HG02588 (cell line): Measurements from ENCODE around the gene ZNF878.
A peak's percentile ranks its signal among the peaks of the same experiment; 100 is the strongest.
"Not testable (repeated sequence)": the region's sequence is repeated elsewhere in the genome, so short reads cannot be mapped to it uniquely, and the experiment has no call there.

Source experiments
- ATAC-seq: cut with Tn5 transposase; IDR thresholded peaks from one replicate; pipeline ENCODE4 v1.9.1; 2021; ENCODE audit warnings: mild to moderate bottlenecking, moderate library complexity; ENCODE audit not compliant: unreplicated experiment

The ZNF878 gene

DNA sequence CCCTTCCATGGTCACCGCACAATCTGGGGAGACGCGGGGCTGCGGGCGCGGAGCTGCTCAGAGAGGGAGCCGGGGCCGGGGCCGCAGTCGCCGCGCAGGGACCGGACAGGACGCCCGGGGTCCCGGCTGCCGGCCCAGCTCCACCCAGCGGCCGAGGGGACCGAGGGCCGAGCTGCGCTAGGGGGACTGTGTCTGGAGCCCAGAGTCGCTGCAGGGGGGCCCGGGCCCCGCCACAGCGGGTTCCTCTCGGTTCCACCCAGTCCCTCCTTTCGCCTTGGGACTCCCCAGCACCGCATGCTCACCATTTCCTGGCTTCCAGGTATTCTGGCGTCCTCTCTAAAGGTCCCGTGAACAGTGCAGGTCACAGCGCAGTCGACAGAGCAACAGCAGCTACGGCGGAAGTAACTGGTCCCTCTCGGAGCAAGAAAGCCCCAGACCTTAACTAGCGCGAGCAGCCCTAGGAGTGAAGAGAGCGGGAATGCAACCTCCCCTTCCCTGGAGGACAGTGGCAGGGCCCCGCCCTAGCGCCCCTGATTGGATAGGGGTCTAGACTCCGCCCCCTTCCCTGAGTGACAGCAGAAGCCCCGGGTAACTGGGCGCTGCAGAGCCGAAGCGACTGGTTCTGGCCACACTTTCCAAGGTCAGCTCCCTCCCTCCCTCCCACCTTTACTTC is at the start of gene ZNF878:
TSS of gene ZNF878 (minus strand) at position 465 of the 673 bp plus-strand sequence. CDS start at position 305, 160 bp downstream.
- ATAC-seq, result peak; percentile 81

DNA sequence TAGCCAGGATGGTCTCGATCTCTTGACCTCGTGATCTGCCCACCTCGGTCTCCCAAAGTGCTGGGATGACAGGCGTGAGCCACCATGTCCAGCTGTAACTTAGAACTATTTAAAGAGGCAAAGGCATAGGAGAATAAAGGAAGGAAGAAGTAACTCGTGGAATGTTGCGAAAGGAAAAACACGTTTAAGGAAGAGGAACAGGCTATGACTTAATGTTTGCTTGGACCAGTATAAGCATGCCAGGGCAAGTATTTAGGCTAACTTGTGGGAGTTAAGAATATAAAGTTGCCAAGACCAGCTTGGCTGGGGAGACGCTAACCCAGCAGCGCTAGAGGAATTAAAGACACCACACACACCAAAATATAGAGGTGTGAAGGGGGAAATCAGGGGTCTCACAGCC is 45.3 kb upstream of the ZNF878 start:
- ATAC-seq, result no peak

DNA sequence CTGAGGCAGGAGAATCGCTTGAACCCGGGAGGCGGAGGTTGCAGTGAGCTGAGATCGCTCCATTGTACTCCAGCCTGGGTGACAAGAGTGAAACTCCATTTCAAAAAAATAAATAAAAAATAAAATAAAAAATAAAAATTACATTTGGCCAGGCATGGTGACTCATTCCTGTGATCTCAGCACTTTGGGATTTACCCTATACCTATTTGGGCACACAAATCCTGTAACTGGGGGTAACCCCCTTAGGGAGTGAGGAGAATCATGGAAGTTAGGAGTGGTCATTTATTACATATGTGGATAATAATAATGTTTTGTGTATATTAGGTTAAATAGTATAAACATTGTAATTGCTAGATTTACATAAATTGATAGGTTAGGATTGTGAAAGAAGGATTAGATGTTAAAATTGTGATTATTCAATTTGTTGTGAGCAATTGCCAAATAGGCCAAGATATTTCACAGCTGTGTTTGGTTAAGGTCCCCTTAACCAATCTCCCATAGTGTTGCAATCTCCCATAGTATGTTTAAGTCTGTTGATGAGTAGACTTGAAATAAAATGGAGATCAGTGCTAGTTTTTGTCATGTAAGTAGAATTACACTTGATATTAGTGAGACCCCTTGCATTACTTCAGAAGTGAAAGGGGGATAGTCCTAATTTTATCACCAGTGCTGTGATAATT is 42.5 kb upstream of the ZNF878 start:
- no peak for ATAC-seq

DNA sequence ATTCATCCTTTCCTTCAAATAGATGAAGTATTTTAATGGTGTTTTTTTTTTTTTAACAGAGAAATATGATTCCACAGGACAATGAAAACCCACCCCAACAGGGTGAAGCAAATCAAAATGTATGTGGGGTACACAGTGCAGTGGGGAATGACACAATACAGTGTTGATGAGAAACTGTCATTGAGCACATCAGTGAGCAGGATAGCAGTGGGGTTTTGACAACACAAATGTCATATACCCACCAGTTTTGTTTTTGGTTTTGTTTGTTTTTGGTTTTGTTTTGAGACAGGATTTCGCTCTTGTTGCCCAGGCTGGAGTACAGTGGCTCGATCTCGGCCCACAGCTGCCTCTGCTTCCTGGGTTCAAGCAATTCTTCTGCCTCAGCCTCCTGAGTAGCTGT is 41.0 kb upstream of the ZNF878 start:
- no peak for ATAC-seq

DNA sequence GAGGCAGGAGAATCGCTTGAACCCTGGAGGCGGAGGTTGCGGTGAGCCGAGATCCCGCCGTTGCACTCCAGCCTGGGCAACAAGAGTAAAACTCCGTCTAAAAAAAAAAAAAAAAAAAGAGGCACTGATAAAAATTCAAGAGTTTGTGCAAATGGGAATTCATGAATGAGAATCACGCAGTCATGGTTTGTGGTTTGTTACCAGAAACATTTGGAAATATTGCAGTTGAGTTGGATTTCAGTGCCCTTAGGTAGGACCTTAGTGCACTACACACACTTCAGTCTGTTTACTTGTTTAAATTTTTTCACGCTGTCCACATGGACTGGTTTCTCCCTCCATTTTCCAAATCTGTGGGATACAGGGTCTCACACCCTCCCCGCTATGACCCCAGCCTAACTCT is 40.2 kb upstream of the ZNF878 start:
- ATAC-seq, result no peak

DNA sequence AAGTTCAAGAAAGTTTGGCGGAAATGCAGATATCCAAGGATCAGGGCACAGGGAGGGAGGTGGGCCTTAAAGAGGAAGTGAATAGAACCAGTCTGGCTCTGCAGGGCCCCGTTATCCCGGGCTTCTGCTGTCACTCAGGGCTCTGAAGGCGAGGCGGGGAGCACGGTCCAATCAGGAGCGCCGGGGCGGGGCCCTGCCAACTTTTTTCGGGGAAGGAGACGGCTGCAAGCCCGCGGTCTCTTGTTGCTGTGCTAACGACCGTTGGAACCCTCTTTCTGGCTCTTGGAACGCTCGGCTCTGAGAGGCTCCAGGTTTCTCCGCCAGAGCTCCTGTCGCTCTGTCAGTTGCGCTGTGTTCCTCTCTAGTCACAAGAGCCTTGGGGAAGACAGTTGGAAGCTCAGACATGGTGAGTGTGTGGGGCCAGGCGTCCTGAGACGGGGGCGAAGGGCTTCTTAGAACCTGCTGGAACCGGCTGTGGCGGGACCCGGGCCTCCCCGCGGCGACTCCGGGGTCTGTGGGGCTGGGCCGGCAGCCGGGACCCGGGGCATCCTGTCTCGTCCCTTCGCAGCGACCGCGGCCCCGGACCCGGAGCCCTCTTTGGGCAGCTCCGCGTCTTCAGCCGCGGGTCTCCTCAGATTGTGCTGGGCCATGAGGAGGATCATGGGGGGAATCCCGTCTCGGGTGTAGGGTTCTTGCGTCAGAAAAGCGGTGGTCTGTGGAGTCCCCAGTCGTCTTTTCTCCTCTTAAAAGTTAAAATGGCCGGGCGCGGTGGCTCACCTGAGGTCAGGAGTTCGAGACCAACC is 39.5 kb upstream of the ZNF878 start:
- ATAC-seq, result no peak

DNA sequence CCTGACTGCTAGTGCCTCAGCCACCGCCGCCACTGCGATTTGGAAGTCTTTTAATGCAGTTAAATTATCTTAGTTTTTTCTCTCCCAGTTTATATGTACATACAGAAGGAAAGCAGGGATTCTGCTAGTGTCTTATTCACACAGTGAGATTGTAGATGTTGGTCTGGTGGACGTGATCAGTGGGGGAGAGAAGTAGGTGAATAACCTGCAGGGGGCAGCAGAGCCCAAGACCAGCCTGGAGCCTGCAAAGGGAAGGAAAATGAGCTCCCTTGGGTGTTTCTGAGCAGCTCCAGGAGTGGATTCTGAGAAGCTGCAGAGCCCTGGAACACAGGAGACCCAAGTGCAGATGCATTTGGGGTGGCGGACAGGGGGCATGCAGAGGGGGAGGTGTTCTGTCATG is 38.0 kb upstream of the ZNF878 start:
- ATAC-seq, result no peak

DNA sequence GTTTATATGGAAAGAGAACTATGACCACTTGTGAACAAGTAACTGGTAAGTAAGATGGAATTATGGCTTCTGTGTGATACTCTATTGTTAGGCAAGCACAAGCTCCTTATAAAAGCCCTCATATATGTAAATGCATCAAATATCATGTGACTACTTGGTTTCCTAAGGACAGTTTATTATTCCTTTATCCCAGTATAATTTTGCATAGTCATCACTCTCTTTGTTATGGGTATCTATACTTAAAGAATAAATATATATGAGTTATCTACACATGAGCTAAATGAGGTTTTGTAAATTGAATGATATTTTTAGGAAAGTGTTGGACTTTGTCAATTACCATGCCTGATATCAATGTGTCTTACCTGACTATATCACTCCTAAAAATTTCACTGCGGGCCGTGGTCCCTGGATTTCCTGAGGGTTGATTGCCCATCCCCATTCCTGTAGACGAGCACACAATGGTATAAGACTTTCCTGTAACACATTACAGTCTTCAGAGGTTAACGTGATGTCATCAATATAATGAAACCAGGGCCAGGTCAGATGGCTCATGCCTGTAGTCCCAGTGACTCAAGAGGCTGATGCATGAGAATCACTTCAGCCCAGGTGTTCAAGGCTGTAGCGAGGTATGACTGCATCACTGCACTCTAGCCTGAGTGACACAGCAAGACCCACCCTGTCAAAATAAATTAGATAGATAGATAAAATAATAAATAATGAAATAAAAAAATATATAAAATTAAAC is 32.5 kb upstream of the ZNF878 start:
- no peak for ATAC-seq

DNA sequence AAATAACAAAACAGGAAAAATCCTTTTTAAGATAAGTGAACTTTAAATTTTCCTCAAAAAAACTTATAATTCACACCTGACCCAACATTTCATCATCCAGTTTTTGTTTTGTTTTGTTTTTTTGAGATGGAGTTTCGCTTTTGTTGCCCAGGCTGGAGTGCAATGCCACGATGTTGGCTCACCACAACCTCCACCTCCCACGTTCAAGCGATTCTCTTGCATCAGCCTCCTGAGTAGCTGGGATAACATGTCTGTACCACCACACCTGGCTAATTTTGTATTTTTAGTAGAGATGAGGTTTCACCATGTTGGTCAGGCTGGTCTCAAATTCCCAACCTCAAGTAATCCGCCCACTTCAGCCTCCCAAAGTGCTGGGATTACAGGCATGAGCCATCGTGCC is 30.6 kb upstream of the ZNF878 start:
- ATAC-seq, result not testable (repeated sequence)

DNA sequence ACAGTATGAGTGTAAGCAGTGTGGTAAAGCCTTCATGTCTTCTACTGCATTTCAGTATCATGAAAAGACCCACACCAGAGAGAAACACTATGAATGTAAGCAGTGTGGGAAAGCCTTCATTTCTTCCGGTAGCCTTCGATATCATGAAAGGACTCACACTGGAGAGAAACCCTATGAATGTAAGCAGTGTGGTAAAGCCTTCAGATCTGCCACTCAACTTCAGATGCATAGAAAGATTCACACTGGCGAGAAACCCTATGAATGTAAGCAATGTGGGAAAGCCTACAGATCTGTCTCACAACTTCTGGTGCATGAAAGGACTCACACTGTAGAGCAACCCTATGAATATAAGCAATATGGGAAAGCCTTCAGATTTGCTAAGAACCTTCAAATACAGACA is 24.6 kb upstream of the ZNF878 start:
- ATAC-seq, result no peak

DNA sequence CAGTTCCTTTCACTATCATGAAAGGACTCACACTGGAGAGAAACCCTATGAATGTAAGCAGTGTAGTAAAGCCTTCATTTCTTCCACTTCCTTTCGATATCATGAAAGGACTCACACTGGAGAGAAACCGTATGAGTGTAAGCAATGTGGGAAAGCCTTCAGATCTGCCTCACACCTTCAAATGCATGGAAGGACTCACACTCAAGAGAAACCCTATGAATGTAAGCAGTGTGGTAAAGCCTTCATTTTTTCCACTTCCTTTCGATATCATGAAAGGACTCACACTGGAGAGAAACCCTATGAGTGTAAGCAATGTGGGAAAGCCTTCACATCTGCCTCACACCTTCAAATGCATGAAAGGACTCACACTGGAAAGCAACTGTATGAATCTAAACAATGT is 23.6 kb upstream of the ZNF878 start:
- ATAC-seq, result not testable (repeated sequence)

DNA sequence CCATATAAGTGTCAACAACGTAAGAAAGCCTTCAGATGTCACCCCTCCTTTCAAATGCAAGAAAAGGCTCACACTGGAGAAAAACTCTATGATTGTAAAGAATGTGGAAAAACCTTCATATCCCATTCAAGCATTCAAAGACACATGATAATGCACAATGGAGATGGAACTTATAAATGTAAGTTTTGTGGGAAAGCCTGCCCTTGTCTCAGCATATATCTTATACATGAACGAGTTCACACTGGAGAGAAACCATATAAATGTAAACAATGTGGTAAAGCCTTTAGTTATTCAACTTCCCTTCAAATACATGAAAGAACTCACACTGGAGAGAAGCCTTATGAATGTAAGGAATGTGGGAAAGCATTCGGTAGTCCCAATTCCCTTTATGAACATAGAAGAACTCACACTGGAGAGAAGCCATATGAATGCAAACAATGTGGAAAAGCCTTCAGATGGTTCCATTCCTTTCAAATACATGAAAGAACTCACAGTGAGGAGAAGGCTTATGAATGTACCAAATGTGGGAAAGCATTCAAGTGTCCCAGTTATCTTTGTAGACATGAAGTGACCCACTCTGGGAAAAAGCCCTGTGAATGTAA is 22.9 kb upstream of the ZNF878 start:
- no peak for ATAC-seq

DNA sequence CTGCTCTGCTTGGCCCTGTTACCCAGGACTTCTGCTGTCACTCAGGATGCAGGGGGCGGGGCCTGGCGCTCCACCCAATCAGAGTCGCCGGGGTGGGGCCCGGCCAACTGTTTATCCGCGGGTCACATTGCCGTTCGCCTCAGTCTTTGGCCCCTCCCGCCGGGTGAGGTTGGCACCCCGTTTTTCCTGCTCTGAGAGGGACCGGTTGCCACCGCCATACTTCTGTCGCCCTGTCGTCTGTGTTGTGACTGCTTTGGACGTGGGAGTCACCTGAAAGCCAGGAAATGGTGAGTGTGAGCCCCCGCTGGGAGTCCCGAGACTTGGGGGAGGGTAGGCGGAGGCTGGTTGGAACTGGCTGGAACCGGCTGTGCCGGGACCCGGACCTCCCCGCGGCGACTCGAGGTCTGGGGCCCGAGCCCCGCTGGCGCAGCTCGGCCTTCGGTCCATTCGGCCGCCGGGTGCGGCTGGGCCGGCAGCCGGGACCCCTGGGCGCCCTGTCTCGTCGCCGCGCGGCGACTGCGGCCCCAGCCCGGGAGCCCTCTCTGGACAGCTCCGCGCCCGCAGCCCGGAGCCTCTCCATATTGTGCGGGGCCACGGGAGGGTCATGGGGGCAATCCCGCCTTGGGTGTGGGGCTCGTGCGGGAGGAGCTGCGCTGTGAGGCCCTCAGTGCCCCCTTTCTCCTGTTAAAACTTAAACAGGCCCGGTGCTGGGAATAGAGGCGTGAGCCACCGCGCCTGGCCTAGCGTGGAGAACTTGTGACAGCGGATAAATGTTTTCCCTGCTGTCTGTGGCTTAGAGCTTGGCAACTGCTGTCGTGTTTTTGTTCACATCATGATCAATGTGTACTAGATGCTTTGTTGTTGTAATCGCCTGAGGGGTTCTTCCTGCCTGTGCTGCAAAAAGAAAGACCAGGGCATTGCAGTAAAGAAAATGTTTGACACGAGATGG is 12.1 kb upstream of the ZNF878 start, which contains the start of gene ZNF844:
TSS of gene ZNF844 (plus strand) at position 142 of the 949 bp plus-strand sequence. CDS start at position 285, 143 bp downstream.
- ATAC-seq, result peak; percentile 78

DNA sequence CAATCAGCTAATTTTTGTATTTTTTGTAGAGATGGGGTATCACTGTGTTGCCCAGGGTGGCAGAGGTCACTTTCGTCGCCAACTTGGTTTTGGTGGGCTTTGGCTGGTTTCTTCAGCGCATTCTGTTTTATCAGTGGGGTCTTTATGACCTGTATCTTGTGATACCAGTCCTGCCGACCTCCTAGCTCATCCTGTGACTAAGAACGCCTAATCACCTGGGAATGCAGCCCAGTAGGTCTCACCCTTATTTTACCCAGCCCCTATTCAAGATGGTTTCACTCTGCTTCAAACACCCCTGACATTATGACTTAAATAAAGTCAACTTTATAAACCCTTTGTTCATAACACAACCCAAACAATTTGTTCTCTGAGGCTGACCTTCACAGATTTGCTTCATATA is 3.0 kb upstream of the ZNF878 start:
- ATAC-seq, result no peak

DNA sequence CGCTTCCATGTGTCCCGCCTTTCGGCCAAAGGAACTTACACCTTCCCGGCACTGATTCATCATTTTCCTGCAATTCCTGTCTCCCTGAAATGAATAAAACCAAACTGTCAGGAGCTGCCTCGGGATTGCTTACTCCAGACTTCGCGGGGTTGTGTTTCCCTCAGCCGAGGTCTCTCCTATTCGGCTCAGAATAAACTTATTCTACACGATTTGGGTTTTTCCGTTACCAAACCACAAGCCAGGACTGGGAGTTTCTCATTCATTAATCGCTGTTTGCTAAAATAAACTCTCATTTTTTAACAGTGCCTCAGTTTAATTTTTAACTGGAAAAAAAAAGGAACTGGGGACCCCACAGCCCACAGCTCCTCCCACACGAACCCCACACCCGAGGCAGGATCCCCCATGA is 667 bp downstream of the ZNF878 start:
- no peak for ATAC-seq

DNA sequence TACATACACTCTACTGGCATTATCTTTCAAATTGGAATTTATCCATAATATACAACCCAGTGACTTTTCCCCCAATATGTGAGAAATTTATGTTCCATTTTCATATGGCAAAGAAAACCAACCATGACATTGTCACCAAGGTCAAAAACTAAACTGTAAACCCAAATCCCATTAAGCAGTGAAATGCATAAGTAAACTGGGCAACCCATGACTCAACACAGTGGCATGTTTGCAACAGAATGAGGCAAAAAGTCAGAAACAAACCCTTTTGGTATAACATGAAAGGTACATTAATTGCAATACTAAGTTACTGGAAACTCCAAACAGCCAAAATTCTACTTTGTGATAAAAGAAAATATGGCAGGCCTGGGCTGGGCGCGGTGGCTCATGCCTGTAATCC is 4.9 kb downstream of the ZNF878 start:
- no peak for ATAC-seq

DNA sequence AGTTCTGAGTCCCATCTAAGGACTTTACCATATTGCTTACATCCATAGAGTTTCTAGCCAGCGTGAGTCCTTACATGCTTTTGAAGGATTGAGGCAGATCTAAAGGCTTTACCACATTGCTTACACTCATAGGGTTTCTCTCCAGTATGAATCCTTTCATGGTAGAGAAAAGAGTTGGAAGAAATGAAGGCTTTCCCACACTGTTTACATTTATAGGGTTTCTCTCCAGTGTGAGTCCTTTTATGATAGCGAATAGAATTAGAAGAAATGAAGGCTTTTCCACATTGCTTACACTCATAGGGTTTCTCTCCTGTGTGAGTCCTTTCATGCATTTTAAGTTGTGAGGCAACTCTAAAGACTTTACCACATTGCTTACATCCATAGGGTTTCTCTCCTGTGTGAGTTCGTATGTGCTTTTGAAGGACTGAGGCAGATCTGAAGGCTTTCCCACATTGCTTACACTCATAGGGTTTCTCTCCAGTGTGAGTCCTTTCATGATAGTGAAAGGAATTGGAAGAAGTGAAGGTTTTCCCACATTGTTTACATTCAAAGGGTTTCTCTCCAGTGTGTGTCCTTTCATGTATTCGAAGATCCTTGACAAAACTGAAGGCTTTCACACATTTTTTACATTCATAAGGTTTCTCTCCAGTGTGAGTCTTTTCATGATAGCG is 8.9 kb downstream of the ZNF878 start:
- ATAC-seq, result no peak

DNA sequence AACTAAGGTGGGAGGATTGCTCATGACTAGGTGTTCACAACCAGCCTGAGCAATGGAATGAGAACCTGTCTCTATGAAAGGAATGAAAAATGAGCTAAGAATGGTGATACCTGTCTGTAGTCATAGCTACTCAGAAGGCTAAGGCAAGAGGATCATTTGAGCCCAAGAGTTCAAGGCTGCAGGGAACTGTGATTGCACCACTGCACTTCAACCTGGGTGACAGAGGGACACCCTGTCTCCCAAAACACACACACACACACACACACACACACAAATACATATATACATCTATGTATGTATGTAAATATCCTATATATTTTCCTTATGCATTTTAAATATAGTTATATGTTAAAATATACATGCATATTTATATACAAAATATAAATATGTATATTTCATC is 9.9 kb downstream of the ZNF878 start:
- no peak for ATAC-seq
